Gastroesophageal sphincter (tissue), 4 donors: Measurements from ENCODE around the gene CLCN4. TPM values are rescaled to one million over a fixed set of nuclear protein-coding genes. Genes with fewer than 3 reads are reported as not detected.

Experiments used
- ATAC-seq: fragments of 150-250 bp; one replicate; pipeline ENCODE4 v1.9.1; 2016; ENCODE audit warnings: mild to moderate bottlenecking, moderate library complexity
- H3K27ac ChIP-seq, 4 donors: fragments of 200-600 bp; sonication (generic) in 3 of 4; 1 replicate in 3 of 4; 2 replicates in 1 of 4; pipeline ENCODE4 v1.5.1; 2016 to 2019
- H3K27me3 ChIP-seq: fragments of 200-600 bp; sonication (generic); one replicate; pipeline ENCODE4 v1.5.1; 2019
- H3K36me3 ChIP-seq, 2 donors: fragments of 200-600 bp; sonication (generic); one replicate each; pipeline ENCODE4 v1.5.1; 2019; ENCODE audit warnings: control low read depth in 1 of 2
- H3K4me1 ChIP-seq, 3 donors: fragments of 200-600 bp; sonication (generic); 1 replicate in 2 of 3; 2 replicates in 1 of 3; pipeline ENCODE4 v1.5.1; 2016 to 2019; ENCODE audit warnings: control low read depth in 2 of 3
- H3K4me3 ChIP-seq, 2 donors: fragments of 200-600 bp; sonication (generic); one replicate each; pipeline ENCODE4 v1.5.1; 2019; ENCODE audit warnings: mild to moderate bottlenecking in 1 of 2, moderate library complexity in 1 of 2
- H3K9me3 ChIP-seq, 3 donors: fragments of 200-600 bp; sonication (generic); one replicate each; pipeline ENCODE4 v1.5.1; 2017 to 2019; ENCODE audit warnings: control low read depth in 2 of 3
- CTCF ChIP-seq, 4 experiments: fragments of 200-600 bp in 2 of 4; fragments of 450-650 bp in 2 of 4; sonication (generic) in 1 of 4; IDR thresholded peaks; one replicate each; pipeline ENCODE4 v1.5.1; 2017 to 2019; ENCODE audit warnings: antibody characterized with exemption in 4 of 4, mild to moderate bottlenecking in 2 of 4, moderate library complexity in 2 of 4
- EP300 ChIP-seq: sonication (generic); formaldehyde crosslinking; IDR thresholded peaks from one replicate; pipeline ENCODE4 v1.6.1; 2017; ENCODE audit warnings: antibody characterized with exemption, mild to moderate bottlenecking
- POLR2A ChIP-seq, 2 donors: fragments of 450-650 bp; IDR thresholded peaks; one replicate each; pipeline ENCODE4 v1.6.1; 2017; ENCODE audit warnings: antibody characterized with exemption in 2 of 2, mild to moderate bottlenecking in 2 of 2, moderate library complexity in 1 of 2
- POLR2AphosphoS5 ChIP-seq: sonication (generic); formaldehyde crosslinking; IDR thresholded peaks from one replicate; pipeline ENCODE4 v1.6.1; 2017; ENCODE audit warnings: antibody characterized with exemption
- WGBS, 2 donors: methylation state at CpG; one replicate each; pipeline ENCODE4 v1.1.5; 2018; ENCODE audit warnings: low coverage in 1 of 2; 5-methylcytosine and 5-hydroxymethylcytosine counted together
- total RNA-seq, 4 donors: library from RNA; depleted of rRNA; stranded (reverse); fragments of >200 nt; gene quantifications; one replicate each; pipeline ENCODE4 v1.1.0, GENCODE V29; 2016

Gene CLCN4
- total RNA-seq, 4 donors from 2014 or later, result 0.16 to 2.3 (median 2.0) TPM

GRCh38 chrX:10133980-10134676 lies 22.6 kb upstream of the CLCN4 start:
- ATAC-seq, result no peak
- H3K27ac ChIP-seq, result no peak overlapping the region
- no peaks in the 10 kb centered on the region for H3K4me1 ChIP-seq
- H3K27me3 ChIP-seq, result no peaks in the 10 kb centered on the region
- WGBS, 2 donors, result 94 to 100% methylated on average over 6 to 17 of the region's 20 CpGs
- peaks cover 0 to 84% of the 10 kb centered on the region in 2 donors for H3K36me3 ChIP-seq
- no peak for TF ChIP-seq CTCF (IDR thresholded peaks at IDR 0.05)
- no peak for TF ChIP-seq EP300
- TF ChIP-seq POLR2A (IDR thresholded peaks at IDR 0.05), result no peak
- TF ChIP-seq POLR2AphosphoS5, result no peak
- no peaks in the 10 kb centered on the region for H3K9me3 ChIP-seq
- no peak overlapping the region for H3K4me3 ChIP-seq

- no peak for ATAC-seq
- H3K27ac ChIP-seq, result no peak overlapping the region
- H3K4me1 ChIP-seq, result no peaks in the 10 kb centered on the region
- H3K9me3 ChIP-seq, result no peaks in the 10 kb centered on the region
- H3K27me3 ChIP-seq, result no peaks in the 10 kb centered on the region
- H3K4me3 ChIP-seq, result no peak overlapping the region
- TF ChIP-seq CTCF (IDR thresholded peaks at IDR 0.05), result no peak
- no peak for TF ChIP-seq POLR2A (IDR thresholded peaks at IDR 0.05)
- TF ChIP-seq POLR2AphosphoS5, result no peak
- TF ChIP-seq EP300, result no peak
- H3K36me3 ChIP-seq, result peaks cover 0 to 84% of the 10 kb centered on the region in 2 donors
- 100% methylated on average over 1 of the region's 7 CpGs; no CpG with 5 or more reads in 1 of the 2 donors for WGBS, 2 donors
Measured at GRCh38 chrX:10134921-10135320, 21.9 kb upstream of the CLCN4 start.

- peaks cover 0 to 84% of the 10 kb centered on the region in 2 donors for H3K36me3 ChIP-seq
- WGBS, 2 donors, result 80% methylated on average over 1 of the region's 28 CpGs; no CpG with 5 or more reads in 1 of the 2 donors
- H3K4me1 ChIP-seq, result no peaks in the 10 kb centered on the region
- H3K27me3 ChIP-seq, result no peaks in the 10 kb centered on the region
- no peak for ATAC-seq
- no peak overlapping the region for H3K27ac ChIP-seq
- H3K9me3 ChIP-seq, result no peaks in the 10 kb centered on the region
- no peak for TF ChIP-seq CTCF (IDR thresholded peaks at IDR 0.05)
- TF ChIP-seq POLR2A (IDR thresholded peaks at IDR 0.05), result no peak
- TF ChIP-seq POLR2AphosphoS5, result no peak
- no peak for TF ChIP-seq EP300
- H3K4me3 ChIP-seq, result no peak overlapping the region
Measured at GRCh38 chrX:10135561-10136399, 21.0 kb upstream of the CLCN4 start.

GRCh38 chrX:10138726-10139125 lies 18.0 kb upstream of the CLCN4 start:
- ATAC-seq, result no peak
- no peak for TF ChIP-seq POLR2AphosphoS5
- no peak for TF ChIP-seq CTCF (IDR thresholded peaks at IDR 0.05)
- peaks cover 0 to 92% of the 10 kb centered on the region in 2 donors for H3K36me3 ChIP-seq

More at GRCh38 chrX:10138726-10139125, 18.0 kb upstream of the CLCN4 start:
- no CpG with 5 or more reads among the region's 22 CpGs for WGBS, 2 donors
- no peaks in the 10 kb centered on the region for H3K4me1 ChIP-seq
- H3K4me3 ChIP-seq, result no peak overlapping the region
- no peak overlapping the region for H3K27ac ChIP-seq
- H3K27me3 ChIP-seq, result no peaks in the 10 kb centered on the region
- no peaks in the 10 kb centered on the region for H3K9me3 ChIP-seq
